Measurements from ENCODE around the gene APOC4. TPM values are rescaled to one million over a fixed set of nuclear protein-coding genes. Genes with fewer than 3 reads are reported as not detected.

The APOC4 gene
- total and polyA plus RNA-seq, 2 experiments from 2014 or later, result not detected

DNA sequence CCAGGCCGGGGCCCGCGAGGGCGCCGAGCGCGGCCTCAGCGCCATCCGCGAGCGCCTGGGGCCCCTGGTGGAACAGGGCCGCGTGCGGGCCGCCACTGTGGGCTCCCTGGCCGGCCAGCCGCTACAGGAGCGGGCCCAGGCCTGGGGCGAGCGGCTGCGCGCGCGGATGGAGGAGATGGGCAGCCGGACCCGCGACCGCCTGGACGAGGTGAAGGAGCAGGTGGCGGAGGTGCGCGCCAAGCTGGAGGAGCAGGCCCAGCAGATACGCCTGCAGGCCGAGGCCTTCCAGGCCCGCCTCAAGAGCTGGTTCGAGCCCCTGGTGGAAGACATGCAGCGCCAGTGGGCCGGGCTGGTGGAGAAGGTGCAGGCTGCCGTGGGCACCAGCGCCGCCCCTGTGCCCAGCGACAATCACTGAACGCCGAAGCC is 33.2 kb upstream of the APOC4 start:
- Histone ChIP-seq H3K27me3 (ENCODE audit: insufficient read depth) (no peaks in the 10 kb centered on the region), H2AFZ (no peak overlapping the region), H3K4me2 (no peak overlapping the region), H3K27ac (ENCODE audit: low read depth) (no peak overlapping the region), H3K36me3 (ENCODE audit: insufficient read depth) (peaks cover 17% of the 10 kb centered on the region), H4K20me1 (replicated peaks; ENCODE audit: insufficient read depth) (no peaks in the 10 kb centered on the region; the same call in 1 of the 2 replicates), H3K9me2 (ENCODE audit: insufficient read depth) (no peaks in the 10 kb centered on the region), H3K79me2 (replicated peaks; ENCODE audit: insufficient read depth) (peaks cover 17% of the 10 kb centered on the region), H3K4me3 (no peak overlapping the region), H3K4me1 (ENCODE audit: insufficient read depth) (peaks cover 30% of the 10 kb centered on the region), H3F3A (replicated peaks; ENCODE audit: low read depth) (peaks cover 42% of the 10 kb centered on the region)
- no peak overlapping the region for H3K4me3 Mint-ChIP-seq
- no peak for TF ChIP-seq CREB1 (CRISPR knock-in tag; IDR thresholded peaks at IDR 0.05; ENCODE audit: low read depth)
- TF ChIP-seq ZNF114 (CRISPR knock-in tag; IDR thresholded peaks at IDR 0.05), result no peak
- TF ChIP-seq EZH2phosphoT487 (IDR thresholded peaks at IDR 0.05; ENCODE audit: unreplicated experiment), result no peak
- no peak for TF ChIP-seq ZNF331 (CRISPR knock-in tag; IDR thresholded peaks at IDR 0.05; ENCODE audit: low read depth)
- no peak for TF ChIP-seq STAT1 (IDR thresholded peaks at IDR 0.05; ENCODE audit: unreplicated experiment)
- TF ChIP-seq, protein P1, sequence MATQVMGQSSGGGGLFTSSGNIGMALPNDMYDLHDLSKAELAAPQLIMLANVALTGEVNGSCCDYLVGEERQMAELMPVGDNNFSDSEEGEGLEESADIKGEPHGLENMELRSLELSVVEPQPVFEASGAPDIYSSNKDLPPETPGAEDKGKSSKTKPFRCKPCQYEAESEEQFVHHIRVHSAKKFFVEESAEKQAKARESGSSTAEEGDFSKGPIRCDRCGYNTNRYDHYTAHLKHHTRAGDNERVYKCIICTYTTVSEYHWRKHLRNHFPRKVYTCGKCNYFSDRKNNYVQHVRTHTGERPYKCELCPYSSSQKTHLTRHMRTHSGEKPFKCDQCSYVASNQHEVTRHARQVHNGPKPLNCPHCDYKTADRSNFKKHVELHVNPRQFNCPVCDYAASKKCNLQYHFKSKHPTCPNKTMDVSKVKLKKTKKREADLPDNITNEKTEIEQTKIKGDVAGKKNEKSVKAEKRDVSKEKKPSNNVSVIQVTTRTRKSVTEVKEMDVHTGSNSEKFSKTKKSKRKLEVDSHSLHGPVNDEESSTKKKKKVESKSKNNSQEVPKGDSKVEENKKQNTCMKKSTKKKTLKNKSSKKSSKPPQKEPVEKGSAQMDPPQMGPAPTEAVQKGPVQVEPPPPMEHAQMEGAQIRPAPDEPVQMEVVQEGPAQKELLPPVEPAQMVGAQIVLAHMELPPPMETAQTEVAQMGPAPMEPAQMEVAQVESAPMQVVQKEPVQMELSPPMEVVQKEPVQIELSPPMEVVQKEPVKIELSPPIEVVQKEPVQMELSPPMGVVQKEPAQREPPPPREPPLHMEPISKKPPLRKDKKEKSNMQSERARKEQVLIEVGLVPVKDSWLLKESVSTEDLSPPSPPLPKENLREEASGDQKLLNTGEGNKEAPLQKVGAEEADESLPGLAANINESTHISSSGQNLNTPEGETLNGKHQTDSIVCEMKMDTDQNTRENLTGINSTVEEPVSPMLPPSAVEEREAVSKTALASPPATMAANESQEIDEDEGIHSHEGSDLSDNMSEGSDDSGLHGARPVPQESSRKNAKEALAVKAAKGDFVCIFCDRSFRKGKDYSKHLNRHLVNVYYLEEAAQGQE (IDR thresholded peaks at IDR 0.05; ENCODE audit: unreplicated experiment), result no peak
- TF ChIP-seq, protein P2, sequence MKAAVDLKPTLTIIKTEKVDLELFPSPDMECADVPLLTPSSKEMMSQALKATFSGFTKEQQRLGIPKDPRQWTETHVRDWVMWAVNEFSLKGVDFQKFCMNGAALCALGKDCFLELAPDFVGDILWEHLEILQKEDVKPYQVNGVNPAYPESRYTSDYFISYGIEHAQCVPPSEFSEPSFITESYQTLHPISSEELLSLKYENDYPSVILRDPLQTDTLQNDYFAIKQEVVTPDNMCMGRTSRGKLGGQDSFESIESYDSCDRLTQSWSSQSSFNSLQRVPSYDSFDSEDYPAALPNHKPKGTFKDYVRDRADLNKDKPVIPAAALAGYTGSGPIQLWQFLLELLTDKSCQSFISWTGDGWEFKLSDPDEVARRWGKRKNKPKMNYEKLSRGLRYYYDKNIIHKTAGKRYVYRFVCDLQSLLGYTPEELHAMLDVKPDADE (IDR thresholded peaks at IDR 0.05), result no peak
- H3K27me3 Mint-ChIP-seq (ENCODE audit: insufficient read depth, low read depth, poor library complexity), result peaks cover 35% of the 10 kb centered on the region
- H3K27ac Mint-ChIP-seq, result no peak overlapping the region
- H3K9me3 Mint-ChIP-seq, result peaks cover 2% of the 10 kb centered on the region; the same call in 1 of the 3 replicates
- H3K4me1 Mint-ChIP-seq, result peaks cover 41% of the 10 kb centered on the region
- no peak for ATAC-seq
- no peak for DNase-seq (ENCODE audit: low spot score)
- H3K36me3 Mint-ChIP-seq (ENCODE audit: low read depth), result peaks cover 35% of the 10 kb centered on the region

DNA sequence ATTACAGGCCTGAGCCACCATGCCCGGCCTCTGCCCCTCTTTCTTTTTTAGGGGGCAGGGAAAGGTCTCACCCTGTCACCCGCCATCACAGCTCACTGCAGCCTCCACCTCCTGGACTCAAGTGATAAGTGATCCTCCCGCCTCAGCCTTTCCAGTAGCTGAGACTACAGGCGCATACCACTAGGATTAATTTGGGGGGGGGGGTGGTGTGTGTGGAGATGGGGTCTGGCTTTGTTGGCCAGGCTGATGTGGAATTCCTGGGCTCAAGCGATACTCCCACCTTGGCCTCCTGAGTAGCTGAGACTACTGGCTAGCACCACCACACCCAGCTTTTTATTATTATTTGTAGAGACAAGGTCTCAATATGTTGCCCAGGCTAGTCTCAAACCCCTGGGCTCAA is 32.3 kb upstream of the APOC4 start:
- H3K36me3 ChIP-seq (ENCODE audit: insufficient read depth), result peaks cover 17% of the 10 kb centered on the region
- no peaks in the 10 kb centered on the region for H4K20me1 ChIP-seq (replicated peaks; ENCODE audit: insufficient read depth)
- no peak overlapping the region for H3K4me3 ChIP-seq
- Mint-ChIP-seq H3K27me3 (ENCODE audit: insufficient read depth, low read depth, poor library complexity) (peaks cover 30% of the 10 kb centered on the region), H3K4me1 (peaks cover 41% of the 10 kb centered on the region), H3K36me3 (ENCODE audit: low read depth) (peaks cover 33% of the 10 kb centered on the region), H3K4me3 (no peak overlapping the region), H3K9me3 (peaks cover 2% of the 10 kb centered on the region; the same call in 1 of the 3 replicates), H3K27ac (no peak overlapping the region)
- peaks cover 35% of the 10 kb centered on the region for H3F3A ChIP-seq (replicated peaks; ENCODE audit: low read depth)
- H2AFZ ChIP-seq, result no peak overlapping the region
- no peaks in the 10 kb centered on the region for H3K27me3 ChIP-seq (ENCODE audit: insufficient read depth)
- TF ChIP-seq NANOG (IDR thresholded peaks at IDR 0.05; ENCODE audit: borderline replicate concordance), result no peak
- TF ChIP-seq, protein P3, sequence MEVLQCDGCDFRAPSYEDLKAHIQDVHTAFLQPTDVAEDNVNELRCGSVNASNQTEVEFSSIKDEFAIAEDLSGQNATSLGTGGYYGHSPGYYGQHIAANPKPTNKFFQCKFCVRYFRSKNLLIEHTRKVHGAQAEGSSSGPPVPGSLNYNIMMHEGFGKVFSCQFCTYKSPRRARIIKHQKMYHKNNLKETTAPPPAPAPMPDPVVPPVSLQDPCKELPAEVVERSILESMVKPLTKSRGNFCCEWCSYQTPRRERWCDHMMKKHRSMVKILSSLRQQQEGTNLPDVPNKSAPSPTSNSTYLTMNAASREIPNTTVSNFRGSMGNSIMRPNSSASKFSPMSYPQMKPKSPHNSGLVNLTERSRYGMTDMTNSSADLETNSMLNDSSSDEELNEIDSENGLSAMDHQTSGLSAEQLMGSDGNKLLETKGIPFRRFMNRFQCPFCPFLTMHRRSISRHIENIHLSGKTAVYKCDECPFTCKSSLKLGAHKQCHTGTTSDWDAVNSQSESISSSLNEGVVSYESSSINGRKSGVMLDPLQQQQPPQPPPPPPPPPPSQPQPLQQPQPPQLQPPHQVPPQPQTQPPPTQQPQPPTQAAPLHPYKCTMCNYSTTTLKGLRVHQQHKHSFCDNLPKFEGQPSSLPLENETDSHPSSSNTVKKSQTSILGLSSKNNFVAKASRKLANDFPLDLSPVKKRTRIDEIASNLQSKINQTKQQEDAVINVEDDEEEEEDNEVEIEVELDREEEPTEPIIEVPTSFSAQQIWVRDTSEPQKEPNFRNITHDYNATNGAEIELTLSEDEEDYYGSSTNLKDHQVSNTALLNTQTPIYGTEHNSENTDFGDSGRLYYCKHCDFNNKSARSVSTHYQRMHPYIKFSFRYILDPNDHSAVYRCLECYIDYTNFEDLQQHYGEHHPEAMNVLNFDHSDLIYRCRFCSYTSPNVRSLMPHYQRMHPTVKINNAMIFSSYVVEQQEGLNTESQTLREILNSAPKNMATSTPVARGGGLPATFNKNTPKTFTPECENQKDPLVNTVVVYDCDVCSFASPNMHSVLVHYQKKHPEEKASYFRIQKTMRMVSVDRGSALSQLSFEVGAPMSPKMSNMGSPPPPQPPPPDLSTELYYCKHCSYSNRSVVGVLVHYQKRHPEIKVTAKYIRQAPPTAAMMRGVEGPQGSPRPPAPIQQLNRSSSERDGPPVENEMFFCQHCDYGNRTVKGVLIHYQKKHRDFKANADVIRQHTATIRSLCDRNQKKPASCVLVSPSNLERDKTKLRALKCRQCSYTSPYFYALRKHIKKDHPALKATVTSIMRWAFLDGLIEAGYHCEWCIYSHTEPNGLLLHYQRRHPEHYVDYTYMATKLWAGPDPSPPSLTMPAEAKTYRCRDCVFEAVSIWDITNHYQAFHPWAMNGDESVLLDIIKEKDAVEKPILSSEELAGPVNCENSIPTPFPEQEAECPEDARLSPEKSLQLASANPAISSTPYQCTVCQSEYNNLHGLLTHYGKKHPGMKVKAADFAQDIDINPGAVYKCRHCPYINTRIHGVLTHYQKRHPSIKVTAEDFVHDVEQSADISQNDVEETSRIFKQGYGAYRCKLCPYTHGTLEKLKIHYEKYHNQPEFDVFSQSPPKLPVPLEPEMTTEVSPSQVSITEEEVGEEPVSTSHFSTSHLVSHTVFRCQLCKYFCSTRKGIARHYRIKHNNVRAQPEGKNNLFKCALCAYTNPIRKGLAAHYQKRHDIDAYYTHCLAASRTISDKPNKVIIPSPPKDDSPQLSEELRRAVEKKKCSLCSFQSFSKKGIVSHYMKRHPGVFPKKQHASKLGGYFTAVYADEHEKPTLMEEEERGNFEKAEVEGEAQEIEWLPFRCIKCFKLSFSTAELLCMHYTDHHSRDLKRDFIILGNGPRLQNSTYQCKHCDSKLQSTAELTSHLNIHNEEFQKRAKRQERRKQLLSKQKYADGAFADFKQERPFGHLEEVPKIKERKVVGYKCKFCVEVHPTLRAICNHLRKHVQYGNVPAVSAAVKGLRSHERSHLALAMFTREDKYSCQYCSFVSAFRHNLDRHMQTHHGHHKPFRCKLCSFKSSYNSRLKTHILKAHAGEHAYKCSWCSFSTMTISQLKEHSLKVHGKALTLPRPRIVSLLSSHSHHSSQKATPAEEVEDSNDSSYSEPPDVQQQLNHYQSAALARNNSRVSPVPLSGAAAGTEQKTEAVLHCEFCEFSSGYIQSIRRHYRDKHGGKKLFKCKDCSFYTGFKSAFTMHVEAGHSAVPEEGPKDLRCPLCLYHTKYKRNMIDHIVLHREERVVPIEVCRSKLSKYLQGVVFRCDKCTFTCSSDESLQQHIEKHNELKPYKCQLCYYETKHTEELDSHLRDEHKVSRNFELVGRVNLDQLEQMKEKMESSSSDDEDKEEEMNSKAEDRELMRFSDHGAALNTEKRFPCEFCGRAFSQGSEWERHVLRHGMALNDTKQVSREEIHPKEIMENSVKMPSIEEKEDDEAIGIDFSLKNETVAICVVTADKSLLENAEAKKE (CRISPR knock-in tag; IDR thresholded peaks at IDR 0.05), result no peak
- no peak for TF ChIP-seq ZNF114 (CRISPR knock-in tag; IDR thresholded peaks at IDR 0.05)
- TF ChIP-seq STAT1 (IDR thresholded peaks at IDR 0.05; ENCODE audit: unreplicated experiment), result no peak
- no peak for TF ChIP-seq EZH2 (IDR thresholded peaks at IDR 0.05; ENCODE audit: low read depth, unreplicated experiment)
- no peak for TF ChIP-seq CREB1 (CRISPR knock-in tag; IDR thresholded peaks at IDR 0.05; ENCODE audit: low read depth)
- H3K27ac ChIP-seq (ENCODE audit: low read depth), result no peak overlapping the region
- H3K9me2 ChIP-seq (ENCODE audit: insufficient read depth), result no peaks in the 10 kb centered on the region
- peaks cover 34% of the 10 kb centered on the region for H3K4me1 ChIP-seq (ENCODE audit: insufficient read depth)
- DNase-seq (ENCODE audit: low spot score) (no peak), ATAC-seq (no peak)
- peaks cover 17% of the 10 kb centered on the region for H3K79me2 ChIP-seq (replicated peaks; ENCODE audit: insufficient read depth)
- no peak overlapping the region for H3K4me2 ChIP-seq

Data from GM23338 (cell line).